H9 (cell line): ENCODE data around the gene CACNB2. TPM values are rescaled to one million over a fixed set of nuclear protein-coding genes. Genes with fewer than 3 reads are reported as not detected.

Source experiments
- DNase-seq: peaks from one replicate; pipeline ENCODE4 v3.0.0-alpha.2; 2017
- H2AFZ ChIP-seq: one replicate; pipeline ENCODE4 v1.6.1; 2013; ENCODE audit warnings: mild to moderate bottlenecking, low read length, control low read depth, moderate library complexity
- H2AK5ac ChIP-seq: 2 replicates; pipeline ENCODE4 v1.6.1; 2013; ENCODE audit warnings: low read length, control low read depth, mixed read lengths; ENCODE audit not compliant: insufficient read length
- H2BK120ac ChIP-seq: one replicate; pipeline ENCODE4 v1.6.1; 2013; ENCODE audit warnings: low read depth, mild to moderate bottlenecking, low read length, control low read depth, inconsistent platforms; ENCODE audit not compliant: poor library complexity, severe bottlenecking
- H2BK12ac ChIP-seq: 2 replicates; pipeline ENCODE4 v1.6.1; 2013; ENCODE audit warnings: low read length, control low read depth, mixed read lengths, low read depth; ENCODE audit not compliant: insufficient read length
- H2BK15ac ChIP-seq: 2 replicates; pipeline ENCODE4 v1.6.1; 2013; ENCODE audit warnings: low read depth, low read length, control low read depth
- H2BK20ac ChIP-seq: one replicate; pipeline ENCODE4 v1.6.1; 2013; ENCODE audit warnings: low read depth, mild to moderate bottlenecking, low read length, control low read depth, inconsistent platforms; ENCODE audit not compliant: poor library complexity, severe bottlenecking
- H2BK5ac ChIP-seq: 2 replicates; pipeline ENCODE4 v1.6.1; 2013; ENCODE audit warnings: low read length, control low read depth, mixed read lengths; ENCODE audit not compliant: insufficient read length
- H3K14ac ChIP-seq: 2 replicates; pipeline ENCODE4 v1.6.1; 2013; ENCODE audit warnings: low read length, control low read depth; ENCODE audit not compliant: insufficient read depth
- H3K18ac ChIP-seq: 2 replicates; pipeline ENCODE4 v1.6.1; 2013; ENCODE audit warnings: low read depth, mild to moderate bottlenecking, mixed read lengths, low read length, control low read depth; ENCODE audit not compliant: insufficient read length
- H3K23ac ChIP-seq: 2 replicates; pipeline ENCODE4 v1.6.1; 2013; ENCODE audit warnings: low read length, control low read depth, mixed read lengths, low read depth; ENCODE audit not compliant: insufficient read length
- H3K23me2 ChIP-seq: 2 replicates; pipeline ENCODE4 v1.6.1; 2013; ENCODE audit warnings: low read depth, mild to moderate bottlenecking, mixed read lengths, low read length, control low read depth; ENCODE audit not compliant: insufficient read length, poor library complexity, severe bottlenecking
- H3K27ac ChIP-seq: 2 replicates; pipeline ENCODE4 v1.5.1; 2013; ENCODE audit warnings: low read length, control low read depth, mixed read lengths, low read depth; ENCODE audit not compliant: insufficient read length
- H3K27me3 ChIP-seq: 2 replicates; pipeline ENCODE4 v1.6.1; 2013; ENCODE audit warnings: low read length, control low read depth, inconsistent platforms; ENCODE audit not compliant: insufficient read depth
- H3K4ac ChIP-seq: 2 replicates; pipeline ENCODE4 v1.6.1; 2013; ENCODE audit warnings: low read depth, mild to moderate bottlenecking, control low read depth, inconsistent platforms, low read length, moderate library complexity
- H3K4me1 ChIP-seq: 2 replicates; pipeline ENCODE4 v1.6.1; 2013; ENCODE audit warnings: low read length, control low read depth, inconsistent platforms; ENCODE audit not compliant: insufficient read depth
- H3K4me2 ChIP-seq: 2 replicates; pipeline ENCODE4 v1.6.1; 2013; ENCODE audit warnings: low read length, control low read depth, mixed read lengths; ENCODE audit not compliant: insufficient read length, insufficient read depth
- H3K56ac ChIP-seq: 2 replicates; pipeline ENCODE4 v1.6.1; 2013; ENCODE audit warnings: low read depth, mild to moderate bottlenecking, mixed read lengths, low read length, control low read depth; ENCODE audit not compliant: insufficient read length
- H3K79me1 ChIP-seq: 2 replicates; pipeline ENCODE4 v1.6.1; 2013; ENCODE audit warnings: low read depth, mild to moderate bottlenecking, moderate library complexity, low read length, control low read depth, inconsistent platforms; ENCODE audit not compliant: insufficient read depth, poor library complexity, severe bottlenecking
- H3K79me2 ChIP-seq: 2 replicates; pipeline ENCODE4 v1.6.1; 2013; ENCODE audit warnings: low read length, control low read depth, inconsistent platforms; ENCODE audit not compliant: insufficient read depth
- H3K9ac ChIP-seq: 2 replicates; pipeline ENCODE4 v1.6.1; 2013; ENCODE audit warnings: low read length, control low read depth, mixed read lengths; ENCODE audit not compliant: insufficient read length; ENCODE audit errors: extremely low read depth
- H3K9me3 ChIP-seq: one replicate; pipeline ENCODE4 v1.6.1; 2013; ENCODE audit warnings: low read depth, low read length, inconsistent platforms; ENCODE audit not compliant: control insufficient read depth
- H3T11ph ChIP-seq: one replicate; pipeline ENCODE4 v1.6.1; 2013; ENCODE audit warnings: mild to moderate bottlenecking, low read length, control low read depth, inconsistent platforms
- H4K20me1 ChIP-seq: one replicate; pipeline ENCODE4 v1.6.1; 2013; ENCODE audit not compliant: control insufficient read depth, insufficient read length, insufficient read depth
- H4K5ac ChIP-seq: 2 replicates; pipeline ENCODE4 v1.6.1; 2013; ENCODE audit warnings: low read depth, mild to moderate bottlenecking, mixed read lengths, low read length, control low read depth; ENCODE audit not compliant: insufficient read length
- H4K8ac ChIP-seq: replicated peaks from 2 replicates; pipeline ENCODE4 v1.6.1; 2013; ENCODE audit warnings: low read length, control low read depth, mixed read lengths, low read depth; ENCODE audit not compliant: insufficient read length
- H4K91ac ChIP-seq: 2 replicates; pipeline ENCODE4 v1.6.1; 2013; ENCODE audit warnings: low read depth, mild to moderate bottlenecking, moderate library complexity, mixed read lengths, low read length, control low read depth; ENCODE audit not compliant: insufficient read length
- H3K27ac Mint-ChIP-seq, 3 experiments: 2 replicates in 2 of 3; 3 replicates in 1 of 3; pipeline ENCODE4 v1.8.0; 2020 to 2021; ENCODE audit warnings: mixed read lengths in 3 of 3, mild to moderate bottlenecking in 1 of 3, moderate library complexity in 1 of 3
- H3K27me3 Mint-ChIP-seq: 2 replicates; pipeline ENCODE4 v1.8.0; 2021; ENCODE audit warnings: low read depth, mild to moderate bottlenecking, moderate library complexity, mixed read lengths
- H3K36me3 Mint-ChIP-seq, 3 experiments: 2 replicates in 2 of 3; 3 replicates in 1 of 3; pipeline ENCODE4 v1.8.0; 2020 to 2021; ENCODE audit warnings: low read depth in 3 of 3, mixed read lengths in 3 of 3; ENCODE audit not compliant: insufficient read depth in 1 of 3
- H3K4me1 Mint-ChIP-seq, 2 experiments: 2 replicates each; pipeline ENCODE4 v1.8.0; 2020; ENCODE audit warnings: mixed read lengths in 2 of 2
- H3K4me3 Mint-ChIP-seq, 2 experiments: 2 replicates in 1 of 2; 3 replicates in 1 of 2; pipeline ENCODE4 v1.8.0; 2020 to 2021; ENCODE audit warnings: mild to moderate bottlenecking in 2 of 2, mixed read lengths in 2 of 2, moderate library complexity in 1 of 2
- H3K9me3 Mint-ChIP-seq, 2 experiments: 2 replicates in 1 of 2; 3 replicates in 1 of 2; pipeline ENCODE4 v1.8.0; 2020; ENCODE audit warnings: mild to moderate bottlenecking in 2 of 2, mixed read lengths in 2 of 2, moderate library complexity in 1 of 2
- WGBS: extraction: QIAGEN DNeasy Blood & Tissue Kit; methylation state at CpG from one replicate; pipeline ENCODE4 v1.1.7; 2013; ENCODE audit warnings: missing lambda C conversion rate, low lambda C conversion rate, mixed read lengths; ENCODE audit not compliant: insufficient read length; ENCODE audit errors: extremely low coverage; 5-methylcytosine and 5-hydroxymethylcytosine counted together
- total RNA-seq: library from RNA; stranded (reverse); gene quantifications from 2 replicates; pipeline ENCODE4 v1.2.1, GENCODE V29; 2021
- TF ChIP-seq, protein P1 (sequence below): fragments of 200-600 bp; sonication (generic); conservative IDR thresholded peaks from 3 replicates; pipeline ENCODE4 v1.8.0; 2021; ENCODE audit warnings: antibody characterized with exemption, mild to moderate bottlenecking

CACNB2 gene
- total RNA-seq, 1 experiment from 2014 or later: 2.6 TPM

DNA sequence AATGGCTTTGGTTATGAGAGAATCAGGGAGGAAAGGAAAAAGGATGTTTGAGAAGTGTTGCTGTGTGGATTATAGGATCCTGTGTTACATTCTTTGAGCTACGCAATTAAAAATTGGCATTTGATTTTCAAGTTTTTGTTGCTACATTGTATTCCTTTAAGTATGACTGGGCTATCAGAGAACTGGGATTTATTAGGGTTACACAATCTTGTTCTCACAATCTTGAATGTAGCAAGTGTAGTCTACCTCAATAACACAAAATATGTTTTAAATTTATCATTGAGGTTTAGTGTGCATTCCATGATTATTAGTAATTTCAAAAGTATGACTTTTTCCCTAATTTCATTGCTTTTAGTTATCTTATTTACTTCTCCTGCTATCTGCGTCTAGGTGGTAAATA is 113.9 kb downstream of the CACNB2 start:
- H3K18ac ChIP-seq: no peak overlapping the region
- H3K27me3 ChIP-seq: no peaks in the 10 kb centered on the region
- H3K79me1 ChIP-seq: no peaks in the 10 kb centered on the region
- no peak overlapping the region for H2BK12ac ChIP-seq
- no peaks in the 10 kb centered on the region for H3K79me2 ChIP-seq
- H3K27ac Mint-ChIP-seq: no peak overlapping the region
- no peak overlapping the region for H3K56ac ChIP-seq
- no peak overlapping the region for H3K9ac ChIP-seq
- H3K9me3 ChIP-seq: no peaks in the 10 kb centered on the region
- H4K20me1 ChIP-seq: no peaks in the 10 kb centered on the region
- no peak overlapping the region for H3K4ac ChIP-seq
- H4K91ac ChIP-seq: no peak overlapping the region
- no peak overlapping the region for H3K4me2 ChIP-seq
- no peak overlapping the region for H2AK5ac ChIP-seq
- no peak overlapping the region for H3K27ac ChIP-seq
- H4K5ac ChIP-seq: no peak overlapping the region
- no peak overlapping the region for H3K14ac ChIP-seq
- WGBS: no CpG with 5 or more reads among the region's 2 CpGs
- no peaks in the 10 kb centered on the region; a peak in 1 of 7 replicates for H3K36me3 Mint-ChIP-seq
- H2BK20ac ChIP-seq: no peak overlapping the region
- DNase-seq: no peak
- H3K9me3 Mint-ChIP-seq: no peaks in the 10 kb centered on the region
- no peak overlapping the region for H4K8ac ChIP-seq
- H3K27me3 Mint-ChIP-seq: no peaks in the 10 kb centered on the region; the same call in 1 of the 2 replicates
- H2BK120ac ChIP-seq: no peak overlapping the region
- H3K4me1 ChIP-seq: no peaks in the 10 kb centered on the region
- 0 out of 4 replicates have a peak, but pooled peaks cover 0 to 4% of the 10 kb centered on the region in 2 experiments for H3K4me1 Mint-ChIP-seq
- no peak overlapping the region for H3T11ph ChIP-seq
- H2BK15ac ChIP-seq: no peak overlapping the region
- no peak overlapping the region for H3K4me3 Mint-ChIP-seq
- H2AFZ ChIP-seq: no peak overlapping the region
- TF ChIP-seq, protein P1, sequence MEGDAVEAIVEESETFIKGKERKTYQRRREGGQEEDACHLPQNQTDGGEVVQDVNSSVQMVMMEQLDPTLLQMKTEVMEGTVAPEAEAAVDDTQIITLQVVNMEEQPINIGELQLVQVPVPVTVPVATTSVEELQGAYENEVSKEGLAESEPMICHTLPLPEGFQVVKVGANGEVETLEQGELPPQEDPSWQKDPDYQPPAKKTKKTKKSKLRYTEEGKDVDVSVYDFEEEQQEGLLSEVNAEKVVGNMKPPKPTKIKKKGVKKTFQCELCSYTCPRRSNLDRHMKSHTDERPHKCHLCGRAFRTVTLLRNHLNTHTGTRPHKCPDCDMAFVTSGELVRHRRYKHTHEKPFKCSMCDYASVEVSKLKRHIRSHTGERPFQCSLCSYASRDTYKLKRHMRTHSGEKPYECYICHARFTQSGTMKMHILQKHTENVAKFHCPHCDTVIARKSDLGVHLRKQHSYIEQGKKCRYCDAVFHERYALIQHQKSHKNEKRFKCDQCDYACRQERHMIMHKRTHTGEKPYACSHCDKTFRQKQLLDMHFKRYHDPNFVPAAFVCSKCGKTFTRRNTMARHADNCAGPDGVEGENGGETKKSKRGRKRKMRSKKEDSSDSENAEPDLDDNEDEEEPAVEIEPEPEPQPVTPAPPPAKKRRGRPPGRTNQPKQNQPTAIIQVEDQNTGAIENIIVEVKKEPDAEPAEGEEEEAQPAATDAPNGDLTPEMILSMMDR: no peak
- H3K23ac ChIP-seq: no peak overlapping the region
- no peak overlapping the region for H2BK5ac ChIP-seq
- H3K23me2 ChIP-seq: no peaks in the 10 kb centered on the region
